Esophagus muscularis mucosa (tissue), 2 donors: Measurements from ENCODE around the gene PLEK2.

Experiments used
- POLR2A ChIP-seq: fragments of 450-650 bp; IDR thresholded peaks from one replicate; pipeline ENCODE4 v1.6.1; 2017; ENCODE audit warnings: antibody characterized with exemption, moderate library complexity, mild to moderate bottlenecking, low read depth
- POLR2AphosphoS5 ChIP-seq, 2 donors: sonication (generic); formaldehyde crosslinking; IDR thresholded peaks; one replicate each; pipeline ENCODE4 v1.6.1; 2017; ENCODE audit warnings: antibody characterized with exemption in 2 of 2

- no peak for TF ChIP-seq POLR2AphosphoS5 (IDR thresholded peaks at IDR 0.05)
- no peak for TF ChIP-seq POLR2A
These were observed 20.7 kb downstream of the PLEK2 start for GRCh38 chr14:67391268-67391667.
